HCT116 (cell line): ENCODE results near the gene EIF1AD. TPM values are rescaled to one million over a fixed set of nuclear protein-coding genes. Genes with fewer than 3 reads are reported as not detected.

Experiments
- ATAC-seq: fragments of 200-7000 bp; cut with Tn5 transposase; 2 replicates; pipeline ENCODE4 v1.9.1; 2020; ENCODE audit warnings: mild to moderate bottlenecking, moderate library complexity
- BruUV-seq: library from RNA; stranded (reverse); fragments of 400-500 nt; replicated peaks from 2 replicates; lab custom pipeline; 2021; lab: Mats Ljungman, UMichigan
- CTCF ChIA-PET: fragments of 300-600 bp; sonication (Branson Sonifier 250); formaldehyde crosslinking; loops from one replicate; lab custom pipeline; 2021; ENCODE audit warnings: antibody characterized with exemption; lab: Charles Lee
- POLR2A ChIA-PET: fragments of 300-600, 350-600 bp; sonication (Branson Sonifier 250); formaldehyde crosslinking; loops from one replicate; lab custom pipeline; 2021; ENCODE audit warnings: antibody characterized with exemption; lab: Charles Lee
- RAD21 ChIA-PET, 2 experiments: fragments of 300-600 bp; sonication (Branson Sonifier 250); formaldehyde crosslinking; loops; one replicate each; lab custom pipeline; 2023; ENCODE audit warnings: low total read pairs in 2 of 2; ENCODE audit not compliant: uncharacterized antibody in 2 of 2, unreplicated experiment in 2 of 2, low non-redundant PET in 1 of 2; lab: Charles Lee
- DNase-seq: peaks from one replicate; pipeline ENCODE4 v3.0.0-alpha.2; 2010; ENCODE audit warnings: low read depth, low spot score
- H2AFZ ChIP-seq: fragments of 200-600 bp; shearing (Covaris generic), sonication (generic); 2 replicates; pipeline ENCODE4 v1.6.1; 2017; ENCODE audit warnings: low read depth, mixed run types, mixed read lengths, antibody characterized with exemption, low read length; ENCODE audit not compliant: poor library complexity, severe bottlenecking
- H3K27ac ChIP-seq: 2 replicates; pipeline ENCODE4 v1.5.1; 2012; ENCODE audit warnings: low read depth, low read length
- H3K27me3 ChIP-seq: fragments of 200-600 bp; sonication (generic); 2 replicates; pipeline ENCODE4 v1.6.1; 2016; ENCODE audit warnings: mixed run types, low read length, mixed read lengths; ENCODE audit not compliant: insufficient read depth
- H3K36me3 ChIP-seq, 2 experiments: fragments of 200-500 bp in 1 of 2; fragments of 200-600 bp in 1 of 2; sonication (Bioruptor generic) in 1 of 2; sonication (generic) in 1 of 2; 2 replicates each; pipeline versions ENCODE4 v1.5.1 to v1.6.1; 2014 to 2016; ENCODE audit warnings: low read length in 2 of 2, inconsistent platforms in 1 of 2, mixed read lengths in 1 of 2, mixed run types in 1 of 2; ENCODE audit not compliant: insufficient read depth in 2 of 2, control insufficient read depth in 1 of 2
- H3K4me1 ChIP-seq, 2 experiments: fragments of 200-600 bp in 1 of 2; sonication (generic) in 1 of 2; 2 replicates each; pipeline versions ENCODE4 v1.5.1 to v1.6.1; 2012 to 2017; ENCODE audit warnings: low read length in 2 of 2, inconsistent platforms in 1 of 2, mild to moderate bottlenecking in 1 of 2, mixed read lengths in 1 of 2, mixed run types in 1 of 2, moderate library complexity in 1 of 2; ENCODE audit not compliant: insufficient read depth in 2 of 2, control insufficient read depth in 1 of 2
- H3K4me2 ChIP-seq: fragments of 200-600 bp; sonication (generic); 2 replicates; pipeline ENCODE4 v1.6.1; 2017; ENCODE audit warnings: mixed run types, low read length, mixed read lengths
- H3K4me3 ChIP-seq, 2 experiments: fragments of 200-600 bp in 1 of 2; sonication (generic) in 1 of 2; replicated peaks in 1 of 2; 2 replicates each; pipeline ENCODE4 v1.5.1; 2011 to 2016; ENCODE audit warnings: low read length in 2 of 2, control low read depth in 1 of 2, low read depth in 1 of 2, mild to moderate bottlenecking in 1 of 2, mixed read lengths in 1 of 2, mixed run types in 1 of 2
- H3K79me2 ChIP-seq: fragments of 200-600 bp; sonication (generic); 2 replicates; pipeline ENCODE4 v1.6.1; 2017; ENCODE audit warnings: mild to moderate bottlenecking, mixed run types, low read length, moderate library complexity, mixed read lengths; ENCODE audit not compliant: insufficient read depth
- H3K9ac ChIP-seq: fragments of 200-600 bp; sonication (generic); 2 replicates; pipeline ENCODE4 v1.6.1; 2016; ENCODE audit warnings: low read length, mixed read lengths
- H3K9me2 ChIP-seq: fragments of 200-600 bp; sonication (generic), shearing (Covaris generic); 2 replicates; pipeline ENCODE4 v1.6.1; 2017; ENCODE audit warnings: mixed run types, mild to moderate bottlenecking, moderate library complexity; ENCODE audit not compliant: insufficient read depth
- H3K9me3 ChIP-seq, 2 experiments: fragments of 200-500 bp in 1 of 2; fragments of 200-600 bp in 1 of 2; sonication (Bioruptor generic) in 1 of 2; sonication (generic) in 1 of 2; 2 replicates each; pipeline ENCODE4 v1.6.1; 2014 to 2017; ENCODE audit warnings: low read length in 2 of 2, mixed read lengths in 2 of 2, inconsistent platforms in 1 of 2, low read depth in 1 of 2, mild to moderate bottlenecking in 1 of 2, mixed run types in 1 of 2, moderate library complexity in 1 of 2; ENCODE audit not compliant: control insufficient read depth in 1 of 2, insufficient read depth in 1 of 2
- H4K20me1 ChIP-seq: fragments of 200-600 bp; sonication (generic), shearing (Covaris generic); 2 replicates; pipeline ENCODE4 v1.6.1; 2017; ENCODE audit warnings: mixed run types, mild to moderate bottlenecking, moderate library complexity; ENCODE audit not compliant: insufficient read depth
- CBX3 ChIP-seq: IDR thresholded peaks from 2 replicates; pipeline ENCODE4 v1.6.1; 2012; ENCODE audit warnings: low read depth
- CTCF ChIP-seq, 3 experiments: fragments of 200-600 bp in 1 of 3; sonication (generic) in 1 of 3; IDR thresholded peaks in 2 of 3; conservative IDR thresholded peaks in 1 of 3; 2 replicates each; pipeline ENCODE4 v1.5.1; 2012 to 2017; ENCODE audit warnings: low read depth in 2 of 3, low read length in 2 of 3, antibody characterized with exemption in 1 of 3, borderline replicate concordance in 1 of 3, control low read depth in 1 of 3, mild to moderate bottlenecking in 1 of 3, mixed read lengths in 1 of 3, mixed run types in 1 of 3, moderate library complexity in 1 of 3; ENCODE audit not compliant: insufficient read depth in 1 of 3
- ELF1 ChIP-seq: IDR thresholded peaks from 2 replicates; pipeline ENCODE4 v1.6.1; 2012; ENCODE audit warnings: low read depth, borderline replicate concordance
- EZH2phosphoT487 ChIP-seq: fragments of 200-600 bp; IDR thresholded peaks from 2 replicates; pipeline ENCODE4 v1.6.1; 2018; ENCODE audit warnings: antibody characterized with exemption, borderline replicate concordance
- FOSL1 ChIP-seq: IDR thresholded peaks from 2 replicates; pipeline ENCODE4 v1.6.1; 2012; ENCODE audit warnings: low read depth
- MAX ChIP-seq: IDR thresholded peaks from 2 replicates; pipeline ENCODE4 v1.6.1; 2012
- POLR2AphosphoS5 ChIP-seq: IDR thresholded peaks from 2 replicates; pipeline ENCODE4 v1.6.1; 2011; ENCODE audit warnings: mild to moderate bottlenecking, low read depth, low read length, moderate library complexity
- RAD21 ChIP-seq: IDR thresholded peaks from 2 replicates; pipeline ENCODE4 v1.6.1; 2012; ENCODE audit warnings: low read depth, mild to moderate bottlenecking
- REST ChIP-seq: IDR thresholded peaks from 2 replicates; pipeline ENCODE4 v1.6.1; 2012; ENCODE audit warnings: low read depth
- SIN3A ChIP-seq: IDR thresholded peaks from 2 replicates; pipeline ENCODE4 v1.6.1; 2012; ENCODE audit warnings: low read depth
- SP1 ChIP-seq: IDR thresholded peaks from 2 replicates; pipeline ENCODE4 v1.6.1; 2012; ENCODE audit warnings: low read depth
- TCF7L2 ChIP-seq: IDR thresholded peaks from 2 replicates; pipeline ENCODE4 v1.7.0; 2011; ENCODE audit warnings: borderline replicate concordance, inconsistent platforms; ENCODE audit not compliant: insufficient read depth, insufficient read length; ENCODE audit errors: extremely low read depth
- YY1 ChIP-seq: IDR thresholded peaks from 2 replicates; pipeline ENCODE4 v1.6.1; 2011; ENCODE audit warnings: low read length, low read depth, moderate library complexity, mild to moderate bottlenecking; ENCODE audit not compliant: insufficient replicate concordance; ENCODE audit errors: extremely low read depth
- ZBTB33 ChIP-seq: IDR thresholded peaks from 2 replicates; pipeline ENCODE4 v1.6.1; 2011; ENCODE audit warnings: mild to moderate bottlenecking, low read length, moderate library complexity; ENCODE audit not compliant: insufficient replicate concordance; ENCODE audit errors: extremely low read depth
- ZFX ChIP-seq: fragments of 450-650 bp; IDR thresholded peaks from 2 replicates; pipeline ENCODE4 v1.6.1; 2017
- ZNF274 ChIP-seq: fragments of 200-500 bp; sonication (Bioruptor generic); IDR thresholded peaks from 2 replicates; pipeline ENCODE4 v1.6.1; 2014; ENCODE audit warnings: mild to moderate bottlenecking, low read depth, low read length, inconsistent platforms
- intact Hi-C: fragments of 100-400 bp; cut with micrococcal nuclease; formaldehyde crosslinking; loops from 2 replicates; pipeline ENCODE4 v1.10.0; 2022
- total RNA-seq: library from RNA; stranded (reverse); gene quantifications from one replicate; pipeline ENCODE4 v1.2.1, GENCODE V29; 2021; ENCODE audit not compliant: unreplicated experiment

EIF1AD gene
- total RNA-seq, 1 experiment from 2014 or later: 45.5 TPM

- TF ChIP-seq TCF7L2 (no peak), ZFX (no peak), SIN3A (no peak), FOSL1 (no peak), POLR2AphosphoS5 (no peak), YY1 (no peak), MAX (no peak), ZNF274 (no peak), CBX3 (no peak), REST (no peak), EZH2phosphoT487 (no peak), CTCF (IDR thresholded peaks at IDR 0.05 in 2 of 3, conservative IDR thresholded peaks at IDR 0.05 in 1 of 3; ENCODE audit: borderline replicate concordance in 1 of 3, insufficient read depth in 1 of 3, low read depth in 2 of 3, low read length in 2 of 3) (no peak), SP1 (no peak), ELF1 (no peak), RAD21 (no peak), ZBTB33 (no peak)
- H4K20me1 ChIP-seq: no peaks in the 10 kb centered on the region
- no peaks in the 10 kb centered on the region for H3K9me2 ChIP-seq
- POLR2A ChIA-PET: no interaction called here
- H2AFZ ChIP-seq: no peak overlapping the region
- RAD21 ChIA-PET: no interaction called here
- H3K4me3 ChIP-seq: no peak overlapping the region
- no peaks in the 10 kb centered on the region for H3K36me3 ChIP-seq
- no peaks in the 10 kb centered on the region for H3K27me3 ChIP-seq
- no peak overlapping the region for H3K9ac ChIP-seq
- DNase-seq: no peak
- H3K4me2 ChIP-seq: no peak overlapping the region
- ATAC-seq: no peak
- CTCF ChIA-PET: no interaction called here
- intact Hi-C loops: no loop called here
- H3K27ac ChIP-seq: no peak overlapping the region
- no peaks in the 10 kb centered on the region for H3K79me2 ChIP-seq
- no TSS peak for BruUV-seq
- H3K4me1 ChIP-seq: peaks cover 0 to 9% of the 10 kb centered on the region in 2 experiments; a peak in 3 of 4 replicates
- no peaks in the 10 kb centered on the region for H3K9me3 ChIP-seq
Observed at GRCh38 chr11:66042227-66042995, 40.5 kb upstream of the EIF1AD start.
